Measurements from ENCODE around the gene AIMP2.
"Not testable (repeated sequence)": the region's sequence is repeated elsewhere in the genome, so short reads cannot be mapped to it uniquely, and the experiment has no call there.

AIMP2 gene

GRCh38 chr7:6008668-6009611 is at the start of gene AIMP2, which contains the start of gene PMS2:
Gene AIMP2, plus strand, starts transcription at chr7:6009272. Its CDS starts 92 bp downstream, at chr7:6009364.
Gene PMS2, minus strand, starts transcription at chr7:6009049. Its CDS starts 30 bp downstream, at chr7:6009019.
- peak; percentile 99 for DNase-seq

- not testable (repeated sequence) for DNase-seq
Observed at GRCh38 chr7:5963205-5963604, 45.9 kb upstream of the AIMP2 start.

- not testable (repeated sequence) for DNase-seq
Observed at GRCh38 chr7:5963810-5964209, 45.3 kb upstream of the AIMP2 start.

GRCh38 chr7:5970347-5970911 is 38.6 kb upstream of the AIMP2 start, which contains the start of gene RSPH10B:
Gene RSPH10B, minus strand, starts transcription at chr7:5970689. Its CDS starts 3,573 bp downstream, at chr7:5967116.
- DNase-seq = not testable (repeated sequence)

- not testable (repeated sequence) for DNase-seq
Observed at GRCh38 chr7:5973580-5973979, 35.5 kb upstream of the AIMP2 start.

GRCh38 chr7:5979680-5980314 is 29.3 kb upstream of the AIMP2 start:
- DNase-seq = not testable (repeated sequence)

GRCh38 chr7:5987061-5987460 is 22.0 kb upstream of the AIMP2 start:
- DNase-seq = not testable (repeated sequence)

GRCh38 chr7:5997210-5997808 is 11.8 kb upstream of the AIMP2 start:
- no peak for DNase-seq

GRCh38 chr7:6007386-6007785 is 1.7 kb upstream of the AIMP2 start:
- no peak for DNase-seq

GRCh38 chr7:6007835-6008590 is 1.1 kb upstream of the AIMP2 start:
- DNase-seq = not testable (repeated sequence)

GRCh38 chr7:6010370-6010769 is 1.3 kb downstream of the AIMP2 start:
- not testable (repeated sequence) for DNase-seq

- no peak for DNase-seq
Observed at GRCh38 chr7:6011541-6011940, 2.5 kb downstream of the AIMP2 start.

- no peak for DNase-seq
Observed at GRCh38 chr7:6012355-6013104, 3.5 kb downstream of the AIMP2 start.

- DNase-seq = no peak
Observed at GRCh38 chr7:6015917-6016652, 7.0 kb downstream of the AIMP2 start.

- no peak for DNase-seq
Observed at GRCh38 chr7:6016653-6016966, 7.5 kb downstream of the AIMP2 start.

GRCh38 chr7:6020371-6021286 is 11.6 kb downstream of the AIMP2 start:
- no peak for DNase-seq

GRCh38 chr7:6022707-6023106 is 13.6 kb downstream of the AIMP2 start:
- no peak for DNase-seq

- no peak for DNase-seq
Observed at GRCh38 chr7:6023974-6024435, 14.9 kb downstream of the AIMP2 start.

- peak; percentile 69 to 70 for DNase-seq
Observed at GRCh38 chr7:6026011-6026819, 17.1 kb downstream of the AIMP2 start.

Data from activated T-cell treated with anti-CD3 and anti-CD28 coated beads, Interleukin-2, amount 50 U/mL, for 48 hours (primary cell).